Measurements from ENCODE around the gene SLC17A6. TPM values are rescaled to one million over a fixed set of nuclear protein-coding genes. Genes with fewer than 3 reads are reported as not detected.

The SLC17A6 gene
- total RNA-seq, 1 donor from 2014 or later, result not detected

- Histone ChIP-seq H3K27me3 (ENCODE audit: low read depth) (peaks cover 99% of the 10 kb centered on the region), H3K27ac (replicated peaks) (no peak overlapping the region), H3K4me1 (peaks cover 4% of the 10 kb centered on the region), H3K4me3 (no peak overlapping the region), H3K9me3 (replicated peaks) (no peaks in the 10 kb centered on the region), H3K36me3 (no peaks in the 10 kb centered on the region)
- no peak for DNase-seq
- no peak for TF ChIP-seq CTCF (IDR thresholded peaks at IDR 0.05; ENCODE audit: borderline replicate concordance)
- intact Hi-C loops (cut with micrococcal nuclease), result no loop called here
These were observed 9.8 kb downstream of the SLC17A6 start for GRCh38 chr11:22347857-22348487.

GRCh38 chr11:22349491-22349890, 11.3 kb downstream of the SLC17A6 start:
- no peaks in the 10 kb centered on the region for H3K36me3 ChIP-seq
- H3K4me1 ChIP-seq, result no peaks in the 10 kb centered on the region
- intact Hi-C loops (cut with micrococcal nuclease), result no loop called here
- H3K4me3 ChIP-seq, result no peak overlapping the region
- no peak for TF ChIP-seq CTCF (IDR thresholded peaks at IDR 0.05; ENCODE audit: borderline replicate concordance)
- peaks cover 91% of the 10 kb centered on the region for H3K27me3 ChIP-seq (ENCODE audit: low read depth)
- H3K9me3 ChIP-seq (replicated peaks), result no peaks in the 10 kb centered on the region
- H3K27ac ChIP-seq (replicated peaks), result no peak overlapping the region
- DNase-seq, result no peak

GRCh38 chr11:22359295-22359694, 21.1 kb downstream of the SLC17A6 start:
- TF ChIP-seq CTCF (IDR thresholded peaks at IDR 0.05; ENCODE audit: borderline replicate concordance), result no peak
- H3K4me3 ChIP-seq, result no peak overlapping the region
- H3K27ac ChIP-seq (replicated peaks), result no peak overlapping the region
- no peak for DNase-seq
- H3K9me3 ChIP-seq (replicated peaks), result no peaks in the 10 kb centered on the region
- intact Hi-C loops (cut with micrococcal nuclease), result no loop called here
- no peaks in the 10 kb centered on the region for H3K4me1 ChIP-seq
- no peaks in the 10 kb centered on the region for H3K36me3 ChIP-seq
- H3K27me3 ChIP-seq (ENCODE audit: low read depth), result peaks cover 12% of the 10 kb centered on the region

GRCh38 chr11:22371160-22371559, 33.0 kb downstream of the SLC17A6 start:
- H3K9me3 ChIP-seq (replicated peaks), result no peaks in the 10 kb centered on the region
- DNase-seq, result no peak
- no peaks in the 10 kb centered on the region for H3K4me1 ChIP-seq
- H3K27me3 ChIP-seq (ENCODE audit: low read depth), result peaks cover 7% of the 10 kb centered on the region
- no peak overlapping the region for H3K27ac ChIP-seq (replicated peaks)
- no peak overlapping the region for H3K4me3 ChIP-seq
- intact Hi-C loops (cut with micrococcal nuclease), result no loop called here
- TF ChIP-seq CTCF (IDR thresholded peaks at IDR 0.05; ENCODE audit: borderline replicate concordance), result no peak
- no peaks in the 10 kb centered on the region for H3K36me3 ChIP-seq

- H3K4me1 ChIP-seq, result no peaks in the 10 kb centered on the region
- no peak overlapping the region for H3K4me3 ChIP-seq
- peaks cover 13% of the 10 kb centered on the region for H3K27me3 ChIP-seq (ENCODE audit: low read depth)
- no peaks in the 10 kb centered on the region for H3K36me3 ChIP-seq
- no peak for TF ChIP-seq CTCF (IDR thresholded peaks at IDR 0.05; ENCODE audit: borderline replicate concordance)
- no peaks in the 10 kb centered on the region for H3K9me3 ChIP-seq (replicated peaks)
- H3K27ac ChIP-seq (replicated peaks), result no peak overlapping the region
- intact Hi-C loops (cut with micrococcal nuclease), result no loop called here
- no peak for DNase-seq
These were observed 48.9 kb downstream of the SLC17A6 start for GRCh38 chr11:22387126-22387525.

Data from left ventricle myocardium inferior (tissue), 1 donor.